ENCODE data around the gene DHX57.
"Not testable (repeated sequence)": the region's sequence is repeated elsewhere in the genome, so short reads cannot be mapped to it uniquely, and the experiment has no call there.

DNA sequence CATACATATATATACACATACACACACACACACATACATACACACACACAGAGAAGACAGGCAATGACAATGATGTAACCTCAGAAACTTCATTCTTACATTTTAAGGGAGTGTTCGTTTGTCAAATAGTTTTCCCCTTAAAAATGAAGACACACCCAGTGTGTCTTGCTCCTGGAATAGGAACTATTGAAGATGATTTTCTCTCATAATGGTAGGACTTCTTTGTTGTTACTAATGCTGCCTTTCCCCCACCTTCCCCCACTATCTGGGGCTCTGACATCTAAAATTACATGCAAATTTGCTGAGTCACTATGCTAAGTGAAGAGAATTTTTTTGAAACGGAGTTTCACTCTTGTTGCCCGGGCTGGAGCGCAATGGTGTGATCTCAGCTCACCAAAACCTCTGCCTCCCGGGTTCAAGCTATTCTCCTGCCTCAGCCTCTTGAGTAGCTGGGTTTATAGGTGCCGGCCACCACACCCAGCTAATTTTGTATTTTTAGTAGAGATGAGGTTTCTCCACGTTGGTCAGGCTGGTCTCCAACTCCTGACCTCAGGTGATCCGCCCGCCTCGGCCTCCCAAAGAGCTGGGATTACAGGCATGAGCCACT, 48.1 kb downstream of the DHX57 start:
- TF ChIP-seq, protein P1, sequence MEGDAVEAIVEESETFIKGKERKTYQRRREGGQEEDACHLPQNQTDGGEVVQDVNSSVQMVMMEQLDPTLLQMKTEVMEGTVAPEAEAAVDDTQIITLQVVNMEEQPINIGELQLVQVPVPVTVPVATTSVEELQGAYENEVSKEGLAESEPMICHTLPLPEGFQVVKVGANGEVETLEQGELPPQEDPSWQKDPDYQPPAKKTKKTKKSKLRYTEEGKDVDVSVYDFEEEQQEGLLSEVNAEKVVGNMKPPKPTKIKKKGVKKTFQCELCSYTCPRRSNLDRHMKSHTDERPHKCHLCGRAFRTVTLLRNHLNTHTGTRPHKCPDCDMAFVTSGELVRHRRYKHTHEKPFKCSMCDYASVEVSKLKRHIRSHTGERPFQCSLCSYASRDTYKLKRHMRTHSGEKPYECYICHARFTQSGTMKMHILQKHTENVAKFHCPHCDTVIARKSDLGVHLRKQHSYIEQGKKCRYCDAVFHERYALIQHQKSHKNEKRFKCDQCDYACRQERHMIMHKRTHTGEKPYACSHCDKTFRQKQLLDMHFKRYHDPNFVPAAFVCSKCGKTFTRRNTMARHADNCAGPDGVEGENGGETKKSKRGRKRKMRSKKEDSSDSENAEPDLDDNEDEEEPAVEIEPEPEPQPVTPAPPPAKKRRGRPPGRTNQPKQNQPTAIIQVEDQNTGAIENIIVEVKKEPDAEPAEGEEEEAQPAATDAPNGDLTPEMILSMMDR (IDR thresholded peaks at IDR 0.05; ENCODE audit: low read length): not testable (repeated sequence)
- TF ChIP-seq EZH2 (IDR thresholded peaks at IDR 0.05; ENCODE audit: borderline replicate concordance, low read length): not testable (repeated sequence)

Measured in OCI-LY1 (cell line).